IMR-90 (cell line): ENCODE measurements around the gene SGTB. TPM values are rescaled to one million over a fixed set of nuclear protein-coding genes. Genes with fewer than 3 reads are reported as not detected.

ENCODE experiments used
- ATAC-seq: fragments of 200-7000 bp; cut with Tn5 transposase; 2 replicates; pipeline ENCODE4 v1.9.1; 2020; ENCODE audit warnings: low read depth, mild to moderate bottlenecking, moderate library complexity
- BruUV-seq: library from RNA; stranded (reverse); fragments of 400-500 nt; replicated peaks from 2 replicates; lab custom pipeline; 2021; lab: Mats Ljungman, UMichigan
- CTCF ChIA-PET: fragments of 300-600 bp; formaldehyde crosslinking; extraction: SDS; loops from one replicate; lab custom pipeline; 2021; ENCODE audit warnings: antibody characterized with exemption; lab: Yijun Ruan, JAX
- POLR2A ChIA-PET: fragments of 300-600 bp; sonication (Branson Sonifier 250); formaldehyde crosslinking; loops from one replicate; lab custom pipeline; 2022; ENCODE audit warnings: antibody characterized with exemption; ENCODE audit not compliant: unreplicated experiment; lab: Charles Lee
- DNase-seq: peaks from one replicate; pipeline ENCODE4 v3.0.0; 2013
- H2AFZ ChIP-seq: replicated peaks from 2 replicates; pipeline ENCODE3; 2013; ENCODE audit warnings: low read length, mild to moderate bottlenecking; ENCODE audit not compliant: poor library complexity
- H2AK5ac ChIP-seq: 2 replicates; pipeline ENCODE4 v1.6.1; 2013; ENCODE audit warnings: low read depth, low read length, inconsistent platforms
- H2AK9ac ChIP-seq: replicated peaks from 2 replicates; pipeline ENCODE3; 2013; ENCODE audit warnings: mild to moderate bottlenecking, low read depth, low read length, moderate library complexity; ENCODE audit not compliant: poor library complexity
- H2BK120ac ChIP-seq: 2 replicates; pipeline ENCODE4 v1.6.1; 2013; ENCODE audit warnings: low read depth, low read length, inconsistent platforms
- H2BK15ac ChIP-seq: 3 replicates; pipeline ENCODE4 v1.6.1; 2013; ENCODE audit warnings: low read depth, low read length, inconsistent platforms
- H2BK20ac ChIP-seq: 2 replicates; pipeline ENCODE4 v1.6.1; 2013; ENCODE audit warnings: low read depth, mild to moderate bottlenecking, inconsistent platforms, low read length, moderate library complexity
- H2BK5ac ChIP-seq: 2 replicates; pipeline ENCODE4 v1.6.1; 2013; ENCODE audit warnings: mild to moderate bottlenecking, low read depth, low read length, inconsistent platforms; ENCODE audit not compliant: poor library complexity, severe bottlenecking
- H3K14ac ChIP-seq: replicated peaks from 2 replicates; pipeline ENCODE4 v1.6.1; 2013; ENCODE audit warnings: low read depth, low read length, inconsistent platforms
- H3K18ac ChIP-seq: 2 replicates; pipeline ENCODE4 v1.6.1; 2013; ENCODE audit warnings: low read depth, low read length, control low read depth
- H3K23ac ChIP-seq: 2 replicates; pipeline ENCODE4 v1.6.1; 2013; ENCODE audit warnings: low read depth, low read length, inconsistent platforms
- H3K27ac ChIP-seq: 2 replicates; pipeline ENCODE4 v1.5.1; 2013; ENCODE audit warnings: mild to moderate bottlenecking, control low read depth, low read length; ENCODE audit not compliant: insufficient read depth
- H3K27me3 ChIP-seq: 2 replicates; pipeline ENCODE4 v1.6.1; 2013; ENCODE audit warnings: low read length; ENCODE audit not compliant: control insufficient read depth, insufficient read depth
- H3K36me3 ChIP-seq: 2 replicates; pipeline ENCODE4 v1.6.1; 2013; ENCODE audit warnings: low read length, mixed read lengths; ENCODE audit not compliant: control insufficient read depth, insufficient read depth
- H3K4ac ChIP-seq: 2 replicates; pipeline ENCODE4 v1.6.1; 2013; ENCODE audit warnings: low read depth, low read length, inconsistent platforms
- H3K4me1 ChIP-seq: 2 replicates; pipeline ENCODE4 v1.6.1; 2013; ENCODE audit warnings: low read length, mixed read lengths; ENCODE audit not compliant: control insufficient read depth, insufficient read depth
- H3K4me2 ChIP-seq: 2 replicates; pipeline ENCODE4 v1.6.1; 2013; ENCODE audit warnings: low read depth, mild to moderate bottlenecking, control low read depth, low read length, moderate library complexity
- H3K4me3 ChIP-seq: 2 replicates; pipeline ENCODE4 v1.5.1; 2013; ENCODE audit warnings: low read depth, mild to moderate bottlenecking, control low read depth, low read length, moderate library complexity; ENCODE audit not compliant: insufficient read depth
- H3K56ac ChIP-seq: 2 replicates; pipeline ENCODE4 v1.6.1; 2013; ENCODE audit warnings: low read length, inconsistent platforms; ENCODE audit not compliant: insufficient read depth; ENCODE audit errors: extremely low read depth
- H3K79me1 ChIP-seq, 2 experiments: 2 replicates each; pipeline ENCODE4 v1.6.1; 2013; ENCODE audit warnings: low read length in 2 of 2, inconsistent platforms in 1 of 2, low read depth in 1 of 2
- H3K9ac ChIP-seq: 2 replicates; pipeline ENCODE4 v1.6.1; 2013; ENCODE audit warnings: low read depth, low read length, control low read depth
- H3K9me1 ChIP-seq: 2 replicates; pipeline ENCODE4 v1.6.1; 2013; ENCODE audit warnings: low read length, inconsistent platforms; ENCODE audit not compliant: insufficient read depth
- H3K9me3 ChIP-seq: 2 replicates; pipeline ENCODE4 v1.6.1; 2013; ENCODE audit warnings: low read length; ENCODE audit not compliant: control insufficient read depth, insufficient read depth
- H4K20me1 ChIP-seq: 2 replicates; pipeline ENCODE4 v1.6.1; 2013; ENCODE audit warnings: low read length, inconsistent platforms; ENCODE audit not compliant: insufficient read depth
- H4K5ac ChIP-seq: 2 replicates; pipeline ENCODE4 v1.6.1; 2013; ENCODE audit warnings: mild to moderate bottlenecking, low read depth, low read length, control low read depth
- H4K8ac ChIP-seq, 2 experiments: 2 replicates each; pipeline ENCODE4 v1.6.1; 2013; ENCODE audit warnings: low read depth in 2 of 2, low read length in 2 of 2, control low read depth in 1 of 2, inconsistent platforms in 1 of 2
- H4K91ac ChIP-seq: 2 replicates; pipeline ENCODE4 v1.6.1; 2013; ENCODE audit warnings: low read depth, low read length, inconsistent platforms; ENCODE audit not compliant: insufficient read depth
- BHLHE40 ChIP-seq: fragments of 150-350 bp; IDR thresholded peaks from 2 replicates; pipeline ENCODE4 v1.6.1; 2016; ENCODE audit warnings: mild to moderate bottlenecking, low read depth, low read length
- CEBPB ChIP-seq: IDR thresholded peaks from 2 replicates; pipeline ENCODE4 v1.6.1; 2012; ENCODE audit warnings: low read depth, low read length, improper control_type of control experiment
- CHD1 ChIP-seq: IDR thresholded peaks from 2 replicates; pipeline ENCODE4 v1.6.1; 2012; ENCODE audit warnings: low read depth, low read length, improper control_type of control experiment
- CTCF ChIP-seq: conservative IDR thresholded peaks from 2 replicates; pipeline ENCODE4 v1.5.1; 2012; ENCODE audit warnings: mild to moderate bottlenecking, low read depth, low read length, improper control_type of control experiment
- ELK1 ChIP-seq: fragments of 150-350 bp; IDR thresholded peaks from 2 replicates; pipeline ENCODE4 v1.6.1; 2016; ENCODE audit warnings: low read depth, mild to moderate bottlenecking, low read length, moderate library complexity, borderline replicate concordance
- FOS ChIP-seq: fragments of 150-350 bp; IDR thresholded peaks from 2 replicates; pipeline ENCODE4 v1.6.1; 2016; ENCODE audit warnings: low read depth, low read length
- MAFK ChIP-seq: IDR thresholded peaks from 2 replicates; pipeline ENCODE4 v1.6.1; 2012; ENCODE audit warnings: low read depth, low read length, improper control_type of control experiment
- MAZ ChIP-seq: IDR thresholded peaks from 2 replicates; pipeline ENCODE4 v1.6.1; 2012; ENCODE audit warnings: low read depth, mild to moderate bottlenecking, low read length, improper control_type of control experiment, moderate library complexity, borderline replicate concordance
- MXI1 ChIP-seq: IDR thresholded peaks from 2 replicates; pipeline ENCODE4 v1.6.1; 2012; ENCODE audit warnings: low read depth, mild to moderate bottlenecking, low read length, moderate library complexity, borderline replicate concordance
- NFE2L2 ChIP-seq: fragments of 150-350 bp; IDR thresholded peaks from 2 replicates; pipeline ENCODE4 v1.6.1; 2016; ENCODE audit warnings: low read depth, mild to moderate bottlenecking, low read length
- POLR2A ChIP-seq: IDR thresholded peaks from 2 replicates; pipeline ENCODE4 v1.6.1; 2012; ENCODE audit warnings: mild to moderate bottlenecking, low read depth, low read length
- RAD21 ChIP-seq: IDR thresholded peaks from 2 replicates; pipeline ENCODE4 v1.6.1; 2012; ENCODE audit warnings: low read length, improper control_type of control experiment
- RFX5 ChIP-seq: IDR thresholded peaks from 2 replicates; pipeline ENCODE4 v1.8.0; 2012; ENCODE audit warnings: low read depth, mild to moderate bottlenecking, low read length, moderate library complexity
- SMC3 ChIP-seq: fragments of 150-350 bp; IDR thresholded peaks from 2 replicates; pipeline ENCODE4 v1.6.1; 2016; ENCODE audit warnings: low read depth, mild to moderate bottlenecking, antibody characterized with exemption, low read length, moderate library complexity
- USF2 ChIP-seq: fragments of 150-350 bp; IDR thresholded peaks from 2 replicates; pipeline ENCODE4 v1.6.1; 2017; ENCODE audit warnings: mild to moderate bottlenecking, antibody characterized with exemption, low read length, low read depth
- WGBS, 2 experiments: methylation state at CpG; one replicate each; pipeline versions ENCODE4 v1.1.5 to v1.1.7; 2013; ENCODE audit warnings: missing lambda C conversion rate in 2 of 2; ENCODE audit not compliant: insufficient read length in 1 of 2; ENCODE audit errors: extremely low coverage in 2 of 2; 5-methylcytosine and 5-hydroxymethylcytosine counted together
- dilution Hi-C: fragments of 300-500 bp; cut with HindIII; formaldehyde crosslinking; loops from one replicate; pipeline ENCODE4 v1.14.3; 2018; ENCODE audit warnings: low sequenced_read_pairs; ENCODE audit not compliant: unreplicated experiment
- in situ Hi-C: fragments of 300-500 bp; cut with MboI; formaldehyde crosslinking; loops from 3 replicates; pipeline ENCODE4 v1.14.3; 2019; ENCODE audit warnings: low sequenced_read_pairs, inconsistent platforms, mixed read lengths
- intact Hi-C: fragments of 100-400 bp; cut with micrococcal nuclease; formaldehyde crosslinking; loops from 2 replicates; pipeline ENCODE4 v1.10.0; 2022
- polyA plus RNA-seq, 3 experiments: library from polyadenylated mRNA; depleted of rRNA; stranded (reverse); fragments of >200 nt; gene quantifications; 2 replicates each; pipeline ENCODE4 v1.2.3, GENCODE V29; 2012; ENCODE audit warnings: low replicate concordance in 1 of 3
- total RNA-seq: library from RNA; depleted of rRNA; stranded (reverse); fragments of >200 nt; gene quantifications from 2 replicates; pipeline ENCODE4 v1.2.3, GENCODE V29; 2012

Gene SGTB
- total and polyA plus RNA-seq, 2 of the 4 experiments (the other 2 are of a cell fraction): 7.5 to 15.1 TPM

DNA sequence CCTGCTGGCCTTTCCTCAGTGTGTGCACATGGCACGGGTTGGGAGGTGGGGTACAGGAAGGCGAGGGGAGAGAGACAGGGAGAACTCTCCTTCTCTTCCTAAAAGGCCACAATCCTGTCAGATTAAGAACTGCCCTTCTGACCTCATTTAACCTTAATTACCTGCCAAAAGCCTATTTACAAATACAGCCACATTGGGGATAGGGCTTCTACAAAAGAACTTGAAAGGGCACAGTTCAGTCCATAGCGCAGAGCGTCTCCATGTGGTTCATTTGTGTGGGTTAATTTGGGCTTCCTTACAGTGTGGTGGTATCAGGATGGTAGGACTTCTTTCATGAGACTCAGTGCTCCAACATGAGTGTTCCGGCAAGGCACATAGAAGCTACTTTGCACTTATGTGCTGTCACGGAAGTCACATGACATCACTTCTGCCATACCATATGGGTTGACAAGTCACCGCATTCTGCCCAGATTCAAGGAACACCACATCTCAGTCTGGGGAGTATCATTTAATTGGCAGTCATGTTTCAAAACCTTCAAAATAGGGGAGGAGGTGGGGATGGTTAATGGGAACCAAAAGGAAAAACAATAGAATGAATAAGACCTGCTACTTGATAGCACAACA lies 46.9 kb upstream of the SGTB start:
- no peak overlapping the region for H3K4me2 ChIP-seq
- peaks cover 3% of the 10 kb centered on the region; the same call in 1 of the 2 replicates for H3K4me1 ChIP-seq
- peak overlapping the region in 1 of 2 experiments; percentile 84; a peak in 3 of 4 replicates for H4K8ac ChIP-seq
- peak overlapping the region; percentile 41 for H3K27ac ChIP-seq
- no peaks in the 10 kb centered on the region for H3K27me3 ChIP-seq
- peak overlapping the region; percentile 100 for H2BK15ac ChIP-seq
- H3K14ac ChIP-seq: peak overlapping the region; percentile 97
- no peaks in the 10 kb centered on the region for H4K20me1 ChIP-seq
- peak overlapping the region; percentile 90 for H2BK5ac ChIP-seq
- H3K9me3 ChIP-seq: no peaks in the 10 kb centered on the region; the same call in 1 of the 2 replicates
- peak overlapping the region; percentile 55; the same call in 1 of the 2 replicates for H3K18ac ChIP-seq
- intact Hi-C loops (no loop called here), in situ Hi-C loops (no loop called here), dilution Hi-C loops (no loop called here)
- ATAC-seq (no peak), DNase-seq (no peak)
- H3K4ac ChIP-seq: peak overlapping the region; percentile 94
- H2BK20ac ChIP-seq: peak overlapping the region; percentile 94
- H3K9me1 ChIP-seq: peaks cover 7% of the 10 kb centered on the region
- H2AK5ac ChIP-seq: peak overlapping the region; percentile 97
- no peak overlapping the region for H3K4me3 ChIP-seq
- peak overlapping the region; percentile 36 for H2AFZ ChIP-seq
- WGBS, 2 experiments: 100% methylated on average over 1 of the region's 7 CpGs; no CpG with 5 or more reads in 1 of the 2 experiments
- no TSS peak for BruUV-seq
- peak overlapping the region; percentile 91 for H2BK120ac ChIP-seq
- peaks cover 2% of the 10 kb centered on the region; the same call in 1 of the 2 replicates for H3K36me3 ChIP-seq
- 0 out of 2 replicates have a peak overlapping the region, but pooled peaks have one; percentile 10 for H3K56ac ChIP-seq
- 0 out of 2 replicates have a peak overlapping the region, but pooled peaks have one; percentile 20 for H4K5ac ChIP-seq
- H3K79me1 ChIP-seq: peaks cover 0 to 18% of the 10 kb centered on the region in 2 experiments
- no peak overlapping the region for H3K9ac ChIP-seq
- H3K23ac ChIP-seq: peak overlapping the region; percentile 91
- peak overlapping the region; percentile 71 for H2AK9ac ChIP-seq
- peak overlapping the region; percentile 89 for H4K91ac ChIP-seq
- CTCF ChIA-PET: no interaction called here
- POLR2A ChIA-PET: no interaction called here
- no peak for TF ChIP-seq BHLHE40
- TF ChIP-seq ELK1: no peak
- TF ChIP-seq MAFK: no peak
- no peak for TF ChIP-seq USF2
- no peak for TF ChIP-seq MAZ
- no peak for TF ChIP-seq RAD21
- TF ChIP-seq CHD1: no peak
- no peak for TF ChIP-seq FOS
- TF ChIP-seq CTCF: no peak
- no peak for TF ChIP-seq POLR2A
- TF ChIP-seq RFX5: no peak
- TF ChIP-seq MXI1: no peak
- TF ChIP-seq SMC3: no peak
- TF ChIP-seq NFE2L2: no peak
- TF ChIP-seq CEBPB: no peak
